Measurements from ENCODE around the gene SNAP29. TPM values are rescaled to one million over a fixed set of nuclear protein-coding genes. Genes with fewer than 3 reads are reported as not detected.
A peak's percentile ranks its signal among the peaks of the same experiment; 100 is the strongest.

SNAP29 gene
- polyA plus RNA-seq (2013, experiment 1 of 2): 25.2 TPM
- polyA plus RNA-seq (2013, experiment 2 of 2): 23.6 TPM

GRCh38 chr22:20858615-20859416 lies at the start of gene SNAP29, which contains the start of gene PI4KA:
TSS of gene SNAP29 (plus strand) at chr22:20859007. CDS start at chr22:20859111, 104 bp downstream.
TSS of gene PI4KA (minus strand) at chr22:20858811. CDS start at chr22:20858725, 86 bp downstream.
- Histone ChIP-seq H3K9ac (ENCODE audit: low read depth, low read length, poor library complexity) (peak within 1 kb of the TSS; percentile 91), H3K27me3 (ENCODE audit: control insufficient read depth in 3 of 3, insufficient read depth in 3 of 3, low read depth in 1 of 3, low read length in 3 of 3) (no peaks in the 10 kb centered on the region), H2AK5ac (ENCODE audit: low read depth, low read length) (peak within 1 kb of the TSS; percentile 10), H3K4ac (ENCODE audit: low read length) (no peak within 1 kb of the TSS), H2AFZ (ENCODE audit: low read length) (peak within 1 kb of the TSS; percentile 97), H3K4me2 (ENCODE audit: insufficient read depth, low read length, poor library complexity, severe bottlenecking) (peak within 1 kb of the TSS; percentile 81), H3K4me1 (ENCODE audit: control insufficient read depth in 2 of 2, insufficient read depth in 1 of 2, low read depth in 1 of 2, low read length in 2 of 2) (peaks cover 7 to 11% of the 10 kb centered on the region in 2 donors), H3K23ac (ENCODE audit: low read depth, low read length, poor library complexity) (peak within 1 kb of the TSS; percentile 100), H3K79me1 (ENCODE audit: low read depth, low read length) (no peaks in the 10 kb centered on the region), H3K14ac (ENCODE audit: low read length) (no peak within 1 kb of the TSS), H2BK120ac (ENCODE audit: low read depth, low read length) (no peak within 1 kb of the TSS), H4K91ac (ENCODE audit: low read depth, low read length, poor library complexity) (no peak within 1 kb of the TSS), H4K8ac (ENCODE audit: low read depth, low read length) (no peak within 1 kb of the TSS), H3K18ac (ENCODE audit: low read length) (peak within 1 kb of the TSS; percentile 94), H3K4me3 (ENCODE audit: low read length in 2 of 2) (peak within 1 kb of the TSS; percentile 53 to 91), H3K27ac (replicated peaks; ENCODE audit: low read length) (peak within 1 kb of the TSS; percentile 85), H2BK15ac (ENCODE audit: low read length) (no peak within 1 kb of the TSS), H2BK5ac (ENCODE audit: low read length) (peak within 1 kb of the TSS; percentile 70), H3K36me3 (replicated peaks in 1 of 2; ENCODE audit: control insufficient read depth in 2 of 2, insufficient read depth in 2 of 2, low read length in 2 of 2) (peaks cover 2 to 7% of the 10 kb centered on the region in 2 donors), H3K9me3 (replicated peaks in 1 of 2; ENCODE audit: control insufficient read depth in 2 of 2, insufficient read depth in 1 of 2, low read depth in 1 of 2, low read length in 2 of 2) (no peaks in the 10 kb centered on the region), H2BK12ac (ENCODE audit: low read length) (no peak within 1 kb of the TSS)
- no CpG with 5 or more reads among the region's 100 CpGs for WGBS, 2 donors (ENCODE audit: extremely low coverage in 2 of 2, insufficient read length in 2 of 2, insufficient replicate concordance in 1 of 2)
- DNase-seq (ENCODE audit: low spot score): peak; percentile 96

DNA sequence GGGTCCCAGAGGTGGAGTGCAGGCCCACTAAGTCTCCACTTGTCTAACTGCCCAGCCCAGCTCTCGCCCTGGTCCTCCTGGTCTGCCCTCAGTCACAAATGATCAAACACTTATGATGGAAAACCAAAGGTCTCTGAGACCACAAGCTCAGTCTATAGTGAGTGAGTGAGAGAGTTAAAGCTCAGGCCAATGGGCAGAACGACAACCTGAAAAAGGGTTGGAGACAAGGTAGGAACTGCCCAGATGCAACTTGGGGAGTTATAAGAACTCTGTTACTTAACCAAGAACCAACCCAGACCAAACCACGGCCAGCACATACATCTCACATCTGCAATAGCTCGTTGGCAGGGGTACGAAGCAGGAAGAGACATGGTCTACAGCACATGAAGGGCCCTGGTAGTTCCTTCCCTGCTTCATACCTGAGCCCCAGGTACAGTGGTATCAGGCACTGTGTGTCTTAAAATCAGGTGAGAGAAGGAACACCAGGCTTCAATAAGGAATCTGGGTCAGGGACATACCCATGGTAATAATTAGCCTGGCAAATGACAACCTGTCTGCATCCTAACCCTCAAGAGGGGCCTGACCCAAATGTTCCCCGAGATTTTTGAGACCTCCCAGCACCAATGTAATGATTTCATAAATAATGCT lies 49.1 kb upstream of the SNAP29 start:
- Histone ChIP-seq H2BK5ac (ENCODE audit: low read length) (no peak overlapping the region), H3K14ac (ENCODE audit: low read length) (no peak overlapping the region), H3K9ac (ENCODE audit: low read depth, low read length, poor library complexity) (no peak overlapping the region), H2AK5ac (ENCODE audit: low read depth, low read length) (no peak overlapping the region), H3K18ac (ENCODE audit: low read length) (no peak overlapping the region), H3K4ac (ENCODE audit: low read length) (no peak overlapping the region), H2BK15ac (ENCODE audit: low read length) (no peak overlapping the region), H3K23ac (ENCODE audit: low read depth, low read length, poor library complexity) (no peak overlapping the region), H3K27me3 (ENCODE audit: control insufficient read depth in 3 of 3, insufficient read depth in 3 of 3, low read depth in 1 of 3, low read length in 3 of 3) (no peaks in the 10 kb centered on the region), H2BK120ac (ENCODE audit: low read depth, low read length) (no peak overlapping the region), H3K36me3 (replicated peaks in 1 of 2; ENCODE audit: control insufficient read depth in 2 of 2, insufficient read depth in 2 of 2, low read length in 2 of 2) (peaks cover 19 to 88% of the 10 kb centered on the region in 2 donors), H2BK12ac (ENCODE audit: low read length) (no peak overlapping the region), H3K9me3 (replicated peaks in 1 of 2; ENCODE audit: control insufficient read depth in 2 of 2, insufficient read depth in 1 of 2, low read depth in 1 of 2, low read length in 2 of 2) (no peaks in the 10 kb centered on the region), H2AFZ (ENCODE audit: low read length) (no peak overlapping the region), H3K27ac (replicated peaks; ENCODE audit: low read length) (no peak overlapping the region), H4K8ac (ENCODE audit: low read depth, low read length) (no peak overlapping the region), H3K4me1 (ENCODE audit: control insufficient read depth in 2 of 2, insufficient read depth in 1 of 2, low read depth in 1 of 2, low read length in 2 of 2) (no peaks in the 10 kb centered on the region), H3K4me3 (ENCODE audit: low read length in 2 of 2) (no peak overlapping the region), H3K4me2 (ENCODE audit: insufficient read depth, low read length, poor library complexity, severe bottlenecking) (no peak overlapping the region), H3K79me1 (ENCODE audit: low read depth, low read length) (peaks cover 2% of the 10 kb centered on the region), H4K91ac (ENCODE audit: low read depth, low read length, poor library complexity) (no peak overlapping the region)
- DNase-seq (ENCODE audit: low spot score): no peak
- no CpG with 5 or more reads among the region's 6 CpGs for WGBS, 2 donors (ENCODE audit: extremely low coverage in 2 of 2, insufficient read length in 2 of 2, insufficient replicate concordance in 1 of 2)

DNA sequence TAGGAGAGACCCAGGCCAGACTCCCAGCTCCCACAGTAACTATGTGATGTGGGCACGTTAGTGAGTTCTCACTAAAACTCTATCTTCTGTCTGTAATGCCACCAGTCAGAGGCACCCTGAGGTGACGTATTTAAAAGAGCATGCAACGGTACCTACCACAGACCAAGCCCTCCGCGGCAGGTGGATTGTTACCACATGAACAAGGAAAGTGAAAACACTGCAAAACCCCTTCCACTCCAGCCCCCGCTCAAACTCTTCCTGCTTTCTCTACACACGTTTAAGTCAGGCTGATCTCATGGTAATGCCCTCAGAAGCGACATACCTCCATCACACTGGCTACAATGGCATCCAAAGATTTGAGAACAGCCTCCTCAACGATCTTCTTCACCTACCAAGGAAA lies 48.2 kb upstream of the SNAP29 start:
- DNase-seq (ENCODE audit: low spot score): no peak
- Histone ChIP-seq H2BK120ac (ENCODE audit: low read depth, low read length) (no peak overlapping the region), H4K91ac (ENCODE audit: low read depth, low read length, poor library complexity) (no peak overlapping the region), H2BK15ac (ENCODE audit: low read length) (no peak overlapping the region), H2BK12ac (ENCODE audit: low read length) (no peak overlapping the region), H3K27me3 (ENCODE audit: control insufficient read depth in 3 of 3, insufficient read depth in 3 of 3, low read depth in 1 of 3, low read length in 3 of 3) (no peaks in the 10 kb centered on the region), H3K4ac (ENCODE audit: low read length) (no peak overlapping the region), H3K4me2 (ENCODE audit: insufficient read depth, low read length, poor library complexity, severe bottlenecking) (no peak overlapping the region), H3K18ac (ENCODE audit: low read length) (no peak overlapping the region), H3K4me1 (ENCODE audit: control insufficient read depth in 2 of 2, insufficient read depth in 1 of 2, low read depth in 1 of 2, low read length in 2 of 2) (no peaks in the 10 kb centered on the region), H3K27ac (replicated peaks; ENCODE audit: low read length) (no peak overlapping the region), H3K79me1 (ENCODE audit: low read depth, low read length) (no peaks in the 10 kb centered on the region), H4K8ac (ENCODE audit: low read depth, low read length) (no peak overlapping the region), H2AFZ (ENCODE audit: low read length) (no peak overlapping the region), H3K9ac (ENCODE audit: low read depth, low read length, poor library complexity) (no peak overlapping the region), H3K4me3 (ENCODE audit: low read length in 2 of 2) (no peak overlapping the region), H3K14ac (ENCODE audit: low read length) (no peak overlapping the region), H3K36me3 (replicated peaks in 1 of 2; ENCODE audit: control insufficient read depth in 2 of 2, insufficient read depth in 2 of 2, low read length in 2 of 2) (peaks cover 18 to 87% of the 10 kb centered on the region in 2 donors), H3K23ac (ENCODE audit: low read depth, low read length, poor library complexity) (no peak overlapping the region), H2AK5ac (ENCODE audit: low read depth, low read length) (no peak overlapping the region), H3K9me3 (replicated peaks in 1 of 2; ENCODE audit: control insufficient read depth in 2 of 2, insufficient read depth in 1 of 2, low read depth in 1 of 2, low read length in 2 of 2) (no peaks in the 10 kb centered on the region), H2BK5ac (ENCODE audit: low read length) (no peak overlapping the region)
- no CpG with 5 or more reads among the region's 9 CpGs for WGBS, 2 donors (ENCODE audit: extremely low coverage in 2 of 2, insufficient read length in 2 of 2, insufficient replicate concordance in 1 of 2)

- Histone ChIP-seq H2BK5ac (ENCODE audit: low read length) (no peak overlapping the region), H4K91ac (ENCODE audit: low read depth, low read length, poor library complexity) (no peak overlapping the region), H3K27me3 (ENCODE audit: control insufficient read depth in 3 of 3, insufficient read depth in 3 of 3, low read depth in 1 of 3, low read length in 3 of 3) (no peaks in the 10 kb centered on the region), H3K9me3 (replicated peaks in 1 of 2; ENCODE audit: control insufficient read depth in 2 of 2, insufficient read depth in 1 of 2, low read depth in 1 of 2, low read length in 2 of 2) (no peaks in the 10 kb centered on the region), H2AK5ac (ENCODE audit: low read depth, low read length) (no peak overlapping the region), H3K79me1 (ENCODE audit: low read depth, low read length) (no peaks in the 10 kb centered on the region), H3K14ac (ENCODE audit: low read length) (no peak overlapping the region), H3K9ac (ENCODE audit: low read depth, low read length, poor library complexity) (no peak overlapping the region), H3K27ac (replicated peaks; ENCODE audit: low read length) (no peak overlapping the region), H3K4me3 (ENCODE audit: low read length in 2 of 2) (no peak overlapping the region), H3K4ac (ENCODE audit: low read length) (no peak overlapping the region), H4K8ac (ENCODE audit: low read depth, low read length) (no peak overlapping the region), H3K36me3 (replicated peaks in 1 of 2; ENCODE audit: control insufficient read depth in 2 of 2, insufficient read depth in 2 of 2, low read length in 2 of 2) (peaks cover 18 to 86% of the 10 kb centered on the region in 2 donors), H2BK12ac (ENCODE audit: low read length) (no peak overlapping the region), H3K4me2 (ENCODE audit: insufficient read depth, low read length, poor library complexity, severe bottlenecking) (no peak overlapping the region), H3K23ac (ENCODE audit: low read depth, low read length, poor library complexity) (no peak overlapping the region), H3K4me1 (ENCODE audit: control insufficient read depth in 2 of 2, insufficient read depth in 1 of 2, low read depth in 1 of 2, low read length in 2 of 2) (no peaks in the 10 kb centered on the region), H2AFZ (ENCODE audit: low read length) (no peak overlapping the region), H3K18ac (ENCODE audit: low read length) (no peak overlapping the region), H2BK15ac (ENCODE audit: low read length) (no peak overlapping the region), H2BK120ac (ENCODE audit: low read depth, low read length) (no peak overlapping the region)
- WGBS, 2 donors (ENCODE audit: extremely low coverage in 2 of 2, insufficient read length in 2 of 2, insufficient replicate concordance in 1 of 2): no CpG with 5 or more reads among the region's 1 CpG
- no peak for DNase-seq (ENCODE audit: low spot score)
Measured at GRCh38 chr22:20811171-20811570, 47.6 kb upstream of the SNAP29 start.

Data from neuronal stem cell (in vitro differentiated cells).